Mucosa of descending colon (tissue), 3 donors: ENCODE data around the gene C17orf78. TPM values are rescaled to one million over a fixed set of nuclear protein-coding genes. Genes with fewer than 3 reads are reported as not detected.
"Not testable (repeated sequence)": the region's sequence is repeated elsewhere in the genome, so short reads cannot be mapped to it uniquely, and the experiment has no call there.

ENCODE experiments used
- ATAC-seq: fragments of 200-7000 bp; cut with Tn5 transposase; one replicate; pipeline ENCODE4 v1.9.1; 2020; ENCODE audit warnings: mild to moderate bottlenecking, moderate library complexity
- DNase-seq, 3 donors: peaks; one replicate each; pipeline ENCODE4 v3.0.0-alpha.2; 2020
- H3K36me3 ChIP-seq: fragments of 200-600 bp; one replicate; pipeline ENCODE4 v1.8.0; 2021; ENCODE audit warnings: low read depth, mild to moderate bottlenecking
- H3K4me1 ChIP-seq: fragments of 200-600 bp; one replicate; pipeline ENCODE4 v1.8.0; 2021; ENCODE audit warnings: low read depth, mild to moderate bottlenecking
- H3K4me3 ChIP-seq: fragments of 200-600 bp; one replicate; pipeline ENCODE4 v1.8.0; 2021; ENCODE audit warnings: mild to moderate bottlenecking
- H3K9me3 ChIP-seq: fragments of 200-600 bp; one replicate; pipeline ENCODE4 v1.8.0; 2021; ENCODE audit warnings: mild to moderate bottlenecking
- intact Hi-C, 2 donors: fragments of 100-400 bp; cut with DNase I in 1 of 2; cut with micrococcal nuclease in 1 of 2; formaldehyde crosslinking; loops; one replicate each; pipeline versions ENCODE4 v1.11.0 to v1.11.1; 2022; cut with DNase I, micrococcal nuclease
- total RNA-seq, 3 donors: library from RNA; stranded (reverse); fragmentation: NEBNext Ultra II Directional in 2 of 3; extraction: Animal tissue kit (Norgen Biotek cat#: 25700) in 2 of 3; gene quantifications; one replicate each; pipeline versions ENCODE4 v1.2.1 to v1.2.4, GENCODE V29; 2021 to 2023
- TF ChIP-seq, protein P1 (sequence below): fragments of 200-600 bp; IDR thresholded peaks from one replicate; pipeline ENCODE4 v1.8.0; 2022; ENCODE audit warnings: antibody characterized with exemption, mild to moderate bottlenecking
- donor health status: DM: no; HTN: no; CAD: no; lungs with moderate emphysema.
- donor health status: DM: no; HTN: no; CAD: no.
- donor health status: DM: no; HTN: yes; CAD: no.

Gene C17orf78
- total RNA-seq, 3 donors from 2014 or later: not detected

DNA sequence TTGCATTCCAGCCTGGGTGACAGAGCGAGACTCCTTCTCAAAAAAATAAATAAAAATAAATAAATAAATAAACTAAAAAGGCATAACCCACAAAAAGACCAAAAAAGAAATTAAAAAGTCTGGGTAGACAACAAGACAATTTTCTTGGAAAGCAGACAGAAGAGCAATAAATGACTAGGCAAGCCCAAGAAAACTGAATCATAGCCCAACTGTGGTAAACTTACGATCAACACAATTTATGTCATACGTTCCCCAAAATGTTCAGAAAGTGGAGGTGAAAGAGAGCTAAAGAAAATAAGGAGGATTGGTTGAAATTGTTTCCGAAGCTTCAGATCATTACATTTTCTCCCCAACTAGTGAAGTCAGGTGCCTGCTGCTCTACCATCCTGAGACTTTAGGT is 31.3 kb upstream of the C17orf78 start:
- no peaks in the 10 kb centered on the region for H3K4me1 ChIP-seq
- intact Hi-C loops: no loop called here

DNA sequence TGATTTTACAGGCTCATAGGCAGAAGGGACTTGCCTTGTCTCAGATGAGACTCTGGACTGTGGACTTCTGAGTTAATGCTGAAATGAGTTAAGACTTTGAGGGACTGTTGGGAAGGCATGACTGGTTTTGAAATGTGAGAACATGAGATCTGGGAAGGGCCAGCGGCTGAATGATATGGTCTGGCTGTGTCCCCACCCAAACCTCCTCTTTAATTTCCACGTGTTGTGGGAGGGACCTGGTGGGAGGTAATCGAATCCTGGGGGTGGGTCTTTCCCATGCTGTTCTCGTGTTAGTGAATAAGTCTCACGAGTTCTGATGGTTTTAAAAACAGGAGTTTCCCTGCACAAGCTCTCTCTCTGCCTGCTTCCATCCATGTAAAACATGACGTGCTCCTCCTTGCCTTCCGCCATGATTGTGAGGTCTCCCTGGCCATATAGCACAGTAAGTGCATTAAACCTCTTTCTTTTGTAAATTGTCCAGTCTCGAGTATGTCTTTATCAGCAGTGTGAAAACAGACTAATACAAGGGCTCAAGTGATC is 28.9 kb upstream of the C17orf78 start:
- intact Hi-C loops, H3K36me3 ChIP-seq, H3K4me1 ChIP-seq, H3K4me3 ChIP-seq, DNase-seq, H3K9me3 ChIP-seq, ATAC-seq: not testable (repeated sequence)

More for the DNA sequence above, 31.3 kb upstream of the C17orf78 start:
- TF ChIP-seq, protein P1, sequence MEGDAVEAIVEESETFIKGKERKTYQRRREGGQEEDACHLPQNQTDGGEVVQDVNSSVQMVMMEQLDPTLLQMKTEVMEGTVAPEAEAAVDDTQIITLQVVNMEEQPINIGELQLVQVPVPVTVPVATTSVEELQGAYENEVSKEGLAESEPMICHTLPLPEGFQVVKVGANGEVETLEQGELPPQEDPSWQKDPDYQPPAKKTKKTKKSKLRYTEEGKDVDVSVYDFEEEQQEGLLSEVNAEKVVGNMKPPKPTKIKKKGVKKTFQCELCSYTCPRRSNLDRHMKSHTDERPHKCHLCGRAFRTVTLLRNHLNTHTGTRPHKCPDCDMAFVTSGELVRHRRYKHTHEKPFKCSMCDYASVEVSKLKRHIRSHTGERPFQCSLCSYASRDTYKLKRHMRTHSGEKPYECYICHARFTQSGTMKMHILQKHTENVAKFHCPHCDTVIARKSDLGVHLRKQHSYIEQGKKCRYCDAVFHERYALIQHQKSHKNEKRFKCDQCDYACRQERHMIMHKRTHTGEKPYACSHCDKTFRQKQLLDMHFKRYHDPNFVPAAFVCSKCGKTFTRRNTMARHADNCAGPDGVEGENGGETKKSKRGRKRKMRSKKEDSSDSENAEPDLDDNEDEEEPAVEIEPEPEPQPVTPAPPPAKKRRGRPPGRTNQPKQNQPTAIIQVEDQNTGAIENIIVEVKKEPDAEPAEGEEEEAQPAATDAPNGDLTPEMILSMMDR: no peak
- H3K4me3 ChIP-seq: no peak overlapping the region
- no peaks in the 10 kb centered on the region for H3K36me3 ChIP-seq
- DNase-seq (no peak), ATAC-seq (no peak)
- no peaks in the 10 kb centered on the region for H3K9me3 ChIP-seq

GRCh38 chr17:37356796-37357569 is 18.8 kb upstream of the C17orf78 start:
- H3K4me3 ChIP-seq, intact Hi-C loops, DNase-seq, H3K9me3 ChIP-seq, ATAC-seq, H3K36me3 ChIP-seq: not testable (repeated sequence)
- H3K4me1 ChIP-seq: peaks cover 19% of the 10 kb centered on the region

DNA sequence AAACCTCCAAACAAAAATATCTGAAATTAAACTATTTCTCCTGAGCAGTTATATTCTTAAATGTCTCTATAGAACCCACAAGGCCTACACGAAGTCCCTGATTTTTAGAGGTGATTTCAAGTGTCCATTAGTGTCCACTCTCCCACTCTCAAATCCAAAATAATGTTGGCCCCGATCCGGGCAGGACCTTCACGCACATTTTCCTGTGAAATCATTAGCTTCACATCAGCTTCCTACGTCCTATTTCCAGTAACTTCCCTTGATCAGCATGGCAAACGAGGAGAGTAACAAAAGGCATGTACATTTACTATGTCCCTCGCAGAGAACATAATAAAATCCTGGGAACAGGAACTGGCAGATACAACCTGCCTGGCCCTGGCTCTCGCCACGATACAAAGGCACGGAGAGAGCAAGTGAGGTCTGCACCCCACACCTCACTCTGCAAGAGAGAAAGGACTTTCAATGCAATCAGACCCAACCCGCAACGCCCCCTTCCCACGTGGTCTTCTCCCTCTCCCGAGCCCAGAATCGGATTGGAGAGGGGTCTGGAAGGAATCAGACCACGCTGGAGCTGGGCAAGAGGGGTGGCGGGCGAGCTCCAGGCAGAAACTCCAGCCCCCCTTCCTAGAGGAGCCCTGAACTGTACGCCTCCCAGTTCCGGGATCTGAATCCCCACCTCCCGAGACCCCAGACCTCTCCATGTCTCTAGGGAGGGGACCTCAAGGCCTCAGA is 17.5 kb upstream of the C17orf78 start:
- intact Hi-C loops: no loop called here
- peaks cover 19% of the 10 kb centered on the region for H3K4me1 ChIP-seq
- H3K4me3 ChIP-seq: peak overlapping the region; percentile 60
- TF ChIP-seq, protein P1: no peak
- peak; percentile 67 to 73 (median 67) for DNase-seq
- no peaks in the 10 kb centered on the region for H3K36me3 ChIP-seq
- no peaks in the 10 kb centered on the region for H3K9me3 ChIP-seq
- ATAC-seq: peak; percentile 50

DNA sequence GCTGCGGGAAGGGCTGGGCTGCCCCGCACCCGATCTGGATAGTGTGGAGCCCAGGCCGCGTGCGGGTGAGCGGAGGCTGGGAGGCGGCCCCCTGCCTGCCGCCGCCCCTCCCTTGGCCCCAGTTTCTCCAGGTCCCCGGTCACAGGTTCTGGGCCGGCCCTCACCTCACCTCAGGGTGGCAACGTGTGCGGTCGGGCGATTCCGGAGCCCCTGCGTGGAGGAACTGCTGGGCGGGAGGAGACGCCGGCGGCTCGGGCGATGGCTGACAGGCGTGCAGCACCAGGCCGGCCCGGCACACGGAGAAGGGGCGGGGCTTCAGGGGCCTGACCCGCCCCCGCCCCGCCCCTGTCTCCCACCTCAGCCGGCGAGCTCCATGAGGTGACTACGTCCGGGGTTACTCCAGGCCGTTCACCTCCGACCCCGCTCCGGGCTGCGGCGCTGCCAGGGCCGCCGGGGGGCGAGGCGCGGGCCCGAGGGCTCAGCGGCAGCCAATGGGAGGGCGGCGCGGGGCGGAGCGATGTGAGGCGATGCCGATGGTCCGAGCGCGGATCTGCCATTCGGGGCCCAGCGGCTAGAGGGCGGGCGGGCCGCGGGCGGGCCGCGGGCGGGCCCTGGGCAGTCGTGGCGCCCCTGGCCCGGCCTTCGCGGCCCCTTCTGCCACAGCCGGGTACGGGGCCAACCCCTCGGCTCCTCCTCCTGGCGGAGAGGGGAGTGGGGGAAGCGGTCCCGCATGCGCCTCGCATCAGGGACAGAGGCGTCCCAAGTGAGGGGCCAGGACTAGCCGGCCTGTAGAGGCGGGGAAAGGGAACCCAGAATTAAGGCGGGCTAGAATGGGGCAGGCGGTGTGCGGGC is 16.7 kb upstream of the C17orf78 start:
- TF ChIP-seq, protein P1: peak; percentile 42
- Histone ChIP-seq H3K4me3 (peak overlapping the region; percentile 60), H3K4me1 (peaks cover 19% of the 10 kb centered on the region), H3K9me3 (no peaks in the 10 kb centered on the region), H3K36me3 (no peaks in the 10 kb centered on the region)
- DNase-seq: peak; percentile 94 to 97 (median 96)
- peak; percentile 93 for ATAC-seq
- intact Hi-C loops: no loop called here

DNA sequence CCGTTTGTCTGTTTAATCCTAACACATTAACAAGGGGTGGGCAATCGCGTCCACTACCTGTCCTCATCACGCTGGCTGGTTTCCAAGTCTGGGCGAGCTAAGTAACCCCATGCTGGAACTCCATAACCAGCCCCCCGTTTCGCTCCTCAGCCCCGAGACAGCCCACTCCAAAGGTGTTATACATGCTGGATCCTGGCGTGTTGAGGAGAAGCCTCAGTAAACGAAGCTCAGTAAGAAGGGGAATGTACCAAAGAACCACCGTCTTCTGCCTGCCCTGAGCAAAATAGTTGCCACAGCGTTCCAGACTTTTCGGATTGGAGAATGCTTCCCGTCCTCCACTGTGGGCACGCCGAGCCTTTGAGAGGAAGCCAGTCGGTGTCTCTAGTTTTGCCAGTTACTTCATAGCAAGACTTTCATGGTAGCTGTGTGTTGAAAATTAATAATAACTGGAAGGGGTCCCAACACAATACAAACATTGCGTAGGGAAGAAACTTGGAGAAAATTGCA is 16.1 kb upstream of the C17orf78 start:
- DNase-seq (peak in 1 of 3 donors; percentile 60), ATAC-seq (no peak)
- Histone ChIP-seq H3K9me3 (no peaks in the 10 kb centered on the region), H3K4me1 (peaks cover 19% of the 10 kb centered on the region), H3K4me3 (peak overlapping the region; percentile 60), H3K36me3 (no peaks in the 10 kb centered on the region)
- TF ChIP-seq, protein P1: no peak
- intact Hi-C loops: no loop called here
